K562 (cell line): Measurements from ENCODE around the gene CRTC3. TPM values are rescaled to one million over a fixed set of nuclear protein-coding genes. Genes with fewer than 3 reads are reported as not detected.

Experiments
- ADNP ChIP-seq: fragments of 200-800 bp; sonication (Bioruptor generic); IDR thresholded peaks from 2 replicates; pipeline ENCODE4 v1.6.1; 2016; ENCODE audit warnings: missing genetic modification characterization, missing compliant biosample characterization
- AFF4 ChIP-seq: sonication (generic); formaldehyde crosslinking; IDR thresholded peaks from 2 replicates; pipeline ENCODE4 v1.8.0; 2023; ENCODE audit warnings: mild to moderate bottlenecking, missing genetic modification reagents
- ELF1 ChIP-seq: fragments of 200-800 bp; sonication (Bioruptor generic); IDR thresholded peaks from 2 replicates; pipeline ENCODE4 v1.6.1; 2016; ENCODE audit warnings: missing genetic modification characterization, missing compliant biosample characterization
- FOXO4 ChIP-seq: fragments of 450-650 bp; formaldehyde crosslinking; IDR thresholded peaks from 2 replicates; pipeline ENCODE4 v1.4.0; 2020; ENCODE audit warnings: mild to moderate bottlenecking, moderate library complexity
- KDM2B ChIP-seq: fragments of 250-450 bp; sonication (Bioruptor Pico); IDR thresholded peaks from 2 replicates; pipeline ENCODE4 v1.8.0; 2021; ENCODE audit warnings: mild to moderate bottlenecking, moderate library complexity
- KLF1 ChIP-seq: fragments of 450-650 bp; IDR thresholded peaks from 2 replicates; pipeline ENCODE4 v1.6.1; 2016; ENCODE audit warnings: missing genetic modification characterization, missing compliant biosample characterization
- MECOM ChIP-seq: fragments of 250-450 bp; sonication (Bioruptor Pico); IDR thresholded peaks from 2 replicates; pipeline ENCODE4 v1.8.0; 2022; ENCODE audit warnings: inconsistent platforms
- POLR2H ChIP-seq: IDR thresholded peaks from 2 replicates; pipeline ENCODE4 v1.6.1; 2016; ENCODE audit warnings: missing genetic modification characterization, low read depth, mild to moderate bottlenecking, control low read depth, missing compliant biosample characterization, moderate library complexity
- PTTG1 ChIP-seq: fragments of 450-650 bp; IDR thresholded peaks from 2 replicates; pipeline ENCODE4 v1.6.1; 2016; ENCODE audit warnings: low read depth, mild to moderate bottlenecking, missing genetic modification characterization, missing compliant biosample characterization
- RBM39 ChIP-seq: fragments of 200-400 bp; formaldehyde crosslinking; optimal IDR thresholded peaks from 2 replicates; pipeline ENCODE3; 2018; ENCODE audit warnings: low read depth, low read length
- SETDB1 ChIP-seq: IDR thresholded peaks from one replicate; pipeline ENCODE4 v1.6.1; 2012; ENCODE audit warnings: low read length, control low read depth, inconsistent platforms
- SMAD4 ChIP-seq: fragments of 250-450 bp; sonication (Bioruptor Pico); conservative IDR thresholded peaks from 2 replicates; pipeline ENCODE4 v1.8.0; 2021; ENCODE audit warnings: inconsistent platforms, mild to moderate bottlenecking, moderate library complexity
- TAF15 ChIP-seq: fragments of 200-400 bp; formaldehyde crosslinking; IDR thresholded peaks from 2 replicates; pipeline ENCODE4 v1.6.1; 2017; ENCODE audit warnings: mild to moderate bottlenecking, low read depth, low read length, moderate library complexity
- ZBTB40 ChIP-seq, 2 experiments: fragments of 450-650 bp in 1 of 2; sonication (generic) in 1 of 2; formaldehyde crosslinking in 1 of 2; IDR thresholded peaks; 2 replicates each; pipeline versions ENCODE4 v1.7.1 to v1.9.0; 2016 to 2022; ENCODE audit warnings: inconsistent platforms in 1 of 2, mild to moderate bottlenecking in 1 of 2, missing genetic modification reagents in 1 of 2
- polyA plus RNA-seq, 8 experiments: library from polyadenylated mRNA; depleted of rRNA in 4 of 8; stranded (reverse) in 5 of 8; unstranded in 3 of 8; fragments of >200 nt; fragmentation: Nextera tagmentation in 2 of 8; fragmentation: Illumina TruSeq in 1 of 8; extraction: Ambion mirVana in 2 of 8; extraction: Trizol in 1 of 8; gene quantifications; 2 replicates each; pipeline versions ENCODE4 v1.2.1 to v1.2.3, GENCODE V29; 2011 to 2014; ENCODE audit warnings: inconsistent platforms in 1 of 8, missing spikeins in 1 of 8
- total RNA-seq, 7 experiments: library from RNA; depleted of rRNA in 6 of 7; stranded (reverse); fragments of >200 nt in 6 of 7; fragmentation: Illumina TruSeq in 2 of 7; extraction: Trizol in 2 of 7; gene quantifications; 2 replicates each; pipeline versions ENCODE4 v1.2.1 to v1.2.3, GENCODE V29; 2011 to 2021; ENCODE audit warnings: low replicate concordance in 1 of 7

The CRTC3 gene
- total and polyA plus RNA-seq, 9 of the 15 experiments (the other 6 are each of a cell fraction or from before 2014, with no cell fraction given) = 1.2 to 19.0 (median 11.6) TPM

- TF ChIP-seq ZBTB40 (IDR thresholded peaks at IDR 0.05) (no peak), ZBTB40 (CRISPR knock-in tag; IDR thresholded peaks at IDR 0.05) (no peak), KLF1 (tag) (no peak), POLR2H (tag) (no peak), RBM39 (no peak), SMAD4 (CRISPR knock-in tag) (no peak), ELF1 (tag) (no peak), TAF15 (no peak), AFF4 (CRISPR knock-in tag) (no peak), SETDB1 (no peak), MECOM (CRISPR knock-in tag) (no peak), ADNP (tag) (peak; percentile 50; the same call in 1 of the 2 replicates), FOXO4 (CRISPR knock-in tag) (no peak), KDM2B (no peak), PTTG1 (no peak)
Observed at GRCh38 chr15:90559119-90559518, 29.4 kb downstream of the CRTC3 start (continued).
